ENCODE data around the gene GJC2.
"Not testable (repeated sequence)": the region's sequence is repeated elsewhere in the genome, so short reads cannot be mapped to it uniquely, and the experiment has no call there.

GJC2 gene

GRCh38 chr1:228149406-228150119 lies at the start of gene GJC2:
GJC2 (plus strand) TSS chr1:228149930; CDS start chr1:228157759, 7,829 bp downstream.
- no peak for DNase-seq

- no peak for DNase-seq
These were observed 48.7 kb upstream of the GJC2 start for GRCh38 chr1:228100822-228101613.

- no peak for DNase-seq
These were observed 48.1 kb upstream of the GJC2 start for GRCh38 chr1:228101614-228101993.

GRCh38 chr1:228101994-228102790 lies 47.5 kb upstream of the GJC2 start:
- peak; percentile 63 for DNase-seq

GRCh38 chr1:228102791-228103620 lies 46.7 kb upstream of the GJC2 start, which contains the start of gene C1orf35:
C1orf35 (minus strand) TSS chr1:228103325; CDS start chr1:228103227, 98 bp downstream.
- DNase-seq = peak; percentile 98

GRCh38 chr1:228104526-228105269 lies 45.0 kb upstream of the GJC2 start:
- no peak for DNase-seq

GRCh38 chr1:228105270-228105995 lies 44.3 kb upstream of the GJC2 start:
- DNase-seq = no peak

GRCh38 chr1:228105996-228106799 lies 43.5 kb upstream of the GJC2 start:
- DNase-seq = no peak

- DNase-seq = no peak
These were observed 43.0 kb upstream of the GJC2 start for GRCh38 chr1:228106800-228107054.

GRCh38 chr1:228107636-228108035 lies 42.1 kb upstream of the GJC2 start:
- no peak for DNase-seq

GRCh38 chr1:228108055-228108690 lies 41.6 kb upstream of the GJC2 start:
- DNase-seq = no peak

GRCh38 chr1:228108742-228109072 lies 41.0 kb upstream of the GJC2 start:
- no peak for DNase-seq

GRCh38 chr1:228109073-228109961 lies 40.4 kb upstream of the GJC2 start, which contains the start of gene MRPL55:
MRPL55 (minus strand) TSS chr1:228109299; CDS start chr1:228108260, 1,039 bp downstream.
- peak; percentile 96 for DNase-seq

- no peak for DNase-seq
These were observed 39.7 kb upstream of the GJC2 start for GRCh38 chr1:228109962-228110488.

- DNase-seq = no peak
These were observed 39.2 kb upstream of the GJC2 start for GRCh38 chr1:228110556-228110955.

GRCh38 chr1:228111315-228111714 lies 38.4 kb upstream of the GJC2 start:
- DNase-seq = not testable (repeated sequence)

- no peak for DNase-seq
These were observed 37.6 kb upstream of the GJC2 start for GRCh38 chr1:228112167-228112566.

- no peak for DNase-seq
These were observed 37.1 kb upstream of the GJC2 start for GRCh38 chr1:228112617-228113016.
